ENCODE data around the gene EEF1E1.

- no peak for TF ChIP-seq CTCF (IDR thresholded peaks at IDR 0.05)
- TF ChIP-seq POLR2A (IDR thresholded peaks at IDR 0.05) = no peak
- TF ChIP-seq EP300 (IDR thresholded peaks at IDR 0.05) = no peak
Observed at GRCh38 chr6:8108759-8109539, 6.6 kb upstream of the EEF1E1 start.

All from tibial nerve (tissue), 4 donors.